ENCODE measurements around the gene LPP. TPM values are rescaled to one million over a fixed set of nuclear protein-coding genes. Genes with fewer than 3 reads are reported as not detected.

LPP gene
- total and polyA plus RNA-seq, 10 of the 15 experiments (the other 5 are each of a cell fraction or from before 2014, with no cell fraction given) = under 0.01 to 0.62 (median 0.03) TPM

- Histone ChIP-seq H3K4me1 (ENCODE audit: control insufficient read depth, insufficient read depth, low read length) (no peaks in the 10 kb centered on the region), H2AFZ (ENCODE audit: control insufficient read depth, low read depth, low read length) (no peak overlapping the region), H3K9ac (ENCODE audit: control insufficient read depth, insufficient read depth, low read length) (no peak overlapping the region), H3K36me3 (ENCODE audit: control insufficient read depth in 2 of 2, insufficient read depth in 2 of 2, low read length in 1 of 2) (no peaks in the 10 kb centered on the region), H3K27ac (ENCODE audit: control insufficient read depth, insufficient read depth) (no peak overlapping the region), H3K9me3 (replicated peaks; ENCODE audit: control insufficient read depth, insufficient read depth, low read length) (no peaks in the 10 kb centered on the region), H3K4me2 (ENCODE audit: control insufficient read depth, insufficient read depth) (no peak overlapping the region), H4K20me1 (ENCODE audit: control insufficient read depth, insufficient read depth) (no peaks in the 10 kb centered on the region), H3K79me2 (ENCODE audit: control insufficient read depth, insufficient read depth, low read length) (no peaks in the 10 kb centered on the region), H3K27me3 (replicated peaks in 1 of 2; ENCODE audit: control insufficient read depth in 2 of 2, insufficient read depth in 2 of 2, low read length in 1 of 2) (no peaks in the 10 kb centered on the region; a peak in 1 of 4 replicates), H3K4me3 (no peak overlapping the region)
- ATAC-seq = no peak
- in situ Hi-C loops (cut with MboI) = no loop called here
- TF ChIP-seq GATAD2B (conservative IDR thresholded peaks at IDR 0.05; ENCODE audit: low read depth) = no peak
- no peak for TF ChIP-seq SMAD1 (IDR thresholded peaks at IDR 0.05; ENCODE audit: low read depth, partially characterized antibody)
- no peak for TF ChIP-seq NFXL1 (IDR thresholded peaks at IDR 0.05; ENCODE audit: borderline replicate concordance)
- TF ChIP-seq NR2C1 (IDR thresholded peaks at IDR 0.05) = no peak
- ChIA-PET SMC1A (ENCODE audit: uncharacterized antibody, unreplicated experiment) (no interaction called here), POLR2A (no interaction called here), CTCF (interaction anchor here (0.8 kb wide), 1 partner anchor 10 kb away, joined by 3 read pairs; no protein-coding TSS in a partner anchor), RAD21 (ENCODE audit: unreplicated experiment) (no interaction called here)
- intact Hi-C loops (cut with micrococcal nuclease; ENCODE audit: unreplicated experiment) = no loop called here
- DNase-seq (ENCODE audit: low read depth, low spot score) = no peak
- BruUV-seq (replicated peaks) = no TSS peak
- no peak for FAIRE-seq
Observed at GRCh38 chr3:188881954-188882641, 728.1 kb downstream of the LPP start.

DNA sequence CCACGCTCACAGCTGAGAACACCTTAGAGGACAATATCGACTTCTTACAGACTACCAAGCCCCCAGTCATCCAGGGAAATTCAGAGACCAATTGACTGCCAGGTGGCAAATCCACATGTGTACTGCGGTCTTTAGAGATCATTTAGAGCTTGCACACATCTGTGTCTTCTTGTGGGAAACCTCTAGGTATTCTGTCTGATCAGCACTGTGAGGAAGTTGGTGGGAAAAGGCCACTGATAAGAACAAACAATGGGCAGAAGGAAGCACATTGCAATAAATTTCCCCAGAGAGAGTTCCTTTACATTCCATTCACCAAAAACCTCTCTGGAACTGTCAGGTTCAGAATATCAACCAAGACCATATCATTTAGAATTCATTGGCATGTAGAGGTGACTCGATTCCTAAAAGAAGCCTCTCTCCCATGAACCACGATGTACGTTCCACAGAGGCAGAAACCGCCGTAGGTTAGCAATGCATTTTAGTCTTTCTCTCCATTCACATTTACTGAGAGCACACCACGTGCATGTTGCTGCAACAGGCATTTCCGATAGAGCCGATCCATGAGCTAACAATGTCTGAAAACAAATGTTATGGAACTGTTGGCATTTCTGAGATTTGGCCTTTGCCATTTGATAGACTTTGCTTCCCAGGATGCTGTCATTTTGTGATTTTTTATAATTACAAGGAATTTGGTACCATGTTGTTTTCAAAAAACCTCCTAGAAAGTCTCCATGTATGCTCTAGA is 730.5 kb downstream of the LPP start:
- Histone ChIP-seq H3K79me2 (ENCODE audit: control insufficient read depth, insufficient read depth, low read length) (no peaks in the 10 kb centered on the region), H3K27ac (ENCODE audit: control insufficient read depth, insufficient read depth) (no peak overlapping the region), H3K27me3 (replicated peaks in 1 of 2; ENCODE audit: control insufficient read depth in 2 of 2, insufficient read depth in 2 of 2, low read length in 1 of 2) (no peaks in the 10 kb centered on the region; a peak in 2 of 4 replicates), H3K4me1 (ENCODE audit: control insufficient read depth, insufficient read depth, low read length) (no peaks in the 10 kb centered on the region), H3K36me3 (ENCODE audit: control insufficient read depth in 2 of 2, insufficient read depth in 2 of 2, low read length in 1 of 2) (no peaks in the 10 kb centered on the region), H3K4me2 (ENCODE audit: control insufficient read depth, insufficient read depth) (no peak overlapping the region), H3K9me3 (replicated peaks; ENCODE audit: control insufficient read depth, insufficient read depth, low read length) (no peaks in the 10 kb centered on the region), H2AFZ (ENCODE audit: control insufficient read depth, low read depth, low read length) (no peak overlapping the region), H3K4me3 (no peak overlapping the region), H3K9ac (ENCODE audit: control insufficient read depth, insufficient read depth, low read length) (no peak overlapping the region), H4K20me1 (ENCODE audit: control insufficient read depth, insufficient read depth) (no peaks in the 10 kb centered on the region)
- 60% methylated on average over 11 of the region's 11 CpGs for WGBS (ENCODE audit: insufficient coverage, insufficient replicate concordance, low lambda C conversion rate, missing lambda C conversion rate)
- intact Hi-C loops (cut with micrococcal nuclease; ENCODE audit: unreplicated experiment) (no loop called here), in situ Hi-C loops (cut with MboI) (no loop called here)
- TF ChIP-seq BMI1 (IDR thresholded peaks at IDR 0.05; ENCODE audit: borderline replicate concordance) = no peak
- ChIA-PET CTCF (no interaction called here), RAD21 (ENCODE audit: unreplicated experiment) (no interaction called here), SMC1A (ENCODE audit: uncharacterized antibody, unreplicated experiment) (no interaction called here), POLR2A (no interaction called here)
- BruUV-seq (replicated peaks) = no TSS peak
- ATAC-seq = no peak
- no peak for FAIRE-seq
- no peak for DNase-seq (ENCODE audit: low read depth, low spot score)

Measured in GM12878 (cell line).